Liver (tissue), 3 donors: ENCODE measurements around the gene NGF.

ENCODE experiments used
- ATF3 ChIP-seq: IDR thresholded peaks from 2 replicates; pipeline ENCODE4 v1.6.1; 2016; ENCODE audit warnings: antibody characterized with exemption
- CTCF ChIP-seq: fragments of 150-350 bp; IDR thresholded peaks from 2 replicates; pipeline ENCODE4 v1.5.1; 2017; ENCODE audit warnings: improper control_type of control experiment, low read depth, low read length; ENCODE audit not compliant: missing input control
- EGR1 ChIP-seq, 2 donors: IDR thresholded peaks; 2 replicates each; pipeline ENCODE4 v1.6.1; 2016 to 2018; ENCODE audit warnings: antibody characterized with exemption in 2 of 2, low read depth in 2 of 2
- GABPA ChIP-seq, 2 donors: IDR thresholded peaks in 1 of 2; conservative IDR thresholded peaks in 1 of 2; 2 replicates each; pipeline ENCODE4 v1.6.1; 2016; ENCODE audit warnings: antibody characterized with exemption in 2 of 2, mild to moderate bottlenecking in 1 of 2, moderate library complexity in 1 of 2
- HNF4A ChIP-seq, 2 donors: conservative IDR thresholded peaks; 2 replicates each; pipeline ENCODE4 v1.6.1; 2016; ENCODE audit warnings: antibody characterized with exemption in 2 of 2, mild to moderate bottlenecking in 2 of 2
- JUND ChIP-seq, 2 donors: IDR thresholded peaks; 2 replicates each; pipeline ENCODE4 v1.6.1; 2016; ENCODE audit warnings: antibody characterized with exemption in 2 of 2
- MAX ChIP-seq: IDR thresholded peaks from 2 replicates; pipeline ENCODE4 v1.6.1; 2016; ENCODE audit warnings: antibody characterized with exemption
- RAD21 ChIP-seq, 2 donors: IDR thresholded peaks; 2 replicates each; pipeline ENCODE4 v1.6.1; 2016; ENCODE audit warnings: antibody characterized with exemption in 2 of 2, mild to moderate bottlenecking in 2 of 2
- REST ChIP-seq: IDR thresholded peaks from 2 replicates; pipeline ENCODE4 v1.6.1; 2016; ENCODE audit warnings: antibody characterized with exemption, mild to moderate bottlenecking
- TAF1 ChIP-seq: conservative IDR thresholded peaks from 2 replicates; pipeline ENCODE4 v1.6.1; 2016; ENCODE audit warnings: antibody characterized with exemption, mild to moderate bottlenecking
- YY1 ChIP-seq: IDR thresholded peaks from 2 replicates; pipeline ENCODE4 v1.6.1; 2016; ENCODE audit warnings: antibody characterized with exemption, mild to moderate bottlenecking
- ZBTB33 ChIP-seq: IDR thresholded peaks from 2 replicates; pipeline ENCODE4 v1.6.1; 2016; ENCODE audit warnings: antibody characterized with exemption
- donor health status: healthy.
- donor health status: healthy.

- TF ChIP-seq EGR1 (IDR thresholded peaks at IDR 0.05; ENCODE audit: low read depth in 2 of 2) (no peak), CTCF (no peak), REST (no peak), YY1 (no peak), TAF1 (no peak), HNF4A (conservative IDR thresholded peaks at IDR 0.05) (no peak), JUND (IDR thresholded peaks at IDR 0.05) (no peak), RAD21 (IDR thresholded peaks at IDR 0.05) (no peak), MAX (no peak), ZBTB33 (no peak), ATF3 (no peak), GABPA (IDR thresholded peaks at IDR 0.05 in 1 of 2, conservative IDR thresholded peaks at IDR 0.05 in 1 of 2) (no peak)
Measured at GRCh38 chr1:115296981-115297380, 41.1 kb downstream of the NGF start.
